ENCODE results near the gene WDR90.

DNA sequence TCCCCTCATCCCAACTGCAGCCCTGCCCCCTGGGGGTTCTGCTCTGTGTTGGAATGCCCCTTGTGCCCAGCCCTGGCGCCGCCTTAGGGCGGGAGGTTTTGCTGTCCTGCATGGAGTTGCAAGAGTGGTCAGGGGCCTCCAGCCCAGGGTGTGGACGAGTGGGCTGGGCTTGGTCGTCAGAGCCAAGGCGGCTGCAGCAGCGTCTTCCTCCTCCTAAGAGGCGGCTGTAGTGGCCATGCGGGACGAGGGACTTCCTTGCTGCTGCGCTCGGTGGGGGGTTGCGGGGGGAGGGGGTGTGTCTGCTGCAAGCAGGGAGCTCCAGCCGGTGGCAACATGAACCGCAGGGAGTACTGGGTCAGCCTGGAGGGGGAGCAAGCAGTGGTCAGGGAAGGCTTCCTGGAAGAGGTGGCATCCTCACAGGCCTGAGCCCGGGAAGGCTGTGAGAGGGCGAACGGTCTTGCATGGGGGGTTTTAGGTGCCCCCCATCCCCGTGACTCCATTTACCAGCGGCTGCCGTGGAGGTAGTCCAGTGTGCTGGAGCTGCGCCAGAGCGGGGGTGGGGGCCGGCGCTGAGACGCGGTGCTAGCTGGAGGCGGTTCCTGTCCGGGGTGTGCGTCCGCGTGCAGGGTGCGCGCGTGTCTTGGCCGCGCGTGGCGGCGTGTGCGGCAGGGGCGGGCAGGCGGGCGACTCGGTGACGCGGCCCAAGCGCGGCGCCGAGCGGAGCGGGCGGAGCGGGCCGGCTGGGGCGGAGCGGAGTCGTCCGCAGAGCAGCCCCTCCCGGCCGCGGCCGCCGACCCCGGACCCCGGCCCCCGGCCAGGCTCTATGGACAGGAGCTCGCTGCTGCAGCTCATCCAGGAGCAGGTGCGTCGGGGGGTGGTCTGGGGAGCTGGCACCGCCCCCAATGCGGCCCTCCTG is 26.1 kb downstream of the WDR90 start, which contains the start of gene RHBDL1:
- TF ChIP-seq, protein P1, sequence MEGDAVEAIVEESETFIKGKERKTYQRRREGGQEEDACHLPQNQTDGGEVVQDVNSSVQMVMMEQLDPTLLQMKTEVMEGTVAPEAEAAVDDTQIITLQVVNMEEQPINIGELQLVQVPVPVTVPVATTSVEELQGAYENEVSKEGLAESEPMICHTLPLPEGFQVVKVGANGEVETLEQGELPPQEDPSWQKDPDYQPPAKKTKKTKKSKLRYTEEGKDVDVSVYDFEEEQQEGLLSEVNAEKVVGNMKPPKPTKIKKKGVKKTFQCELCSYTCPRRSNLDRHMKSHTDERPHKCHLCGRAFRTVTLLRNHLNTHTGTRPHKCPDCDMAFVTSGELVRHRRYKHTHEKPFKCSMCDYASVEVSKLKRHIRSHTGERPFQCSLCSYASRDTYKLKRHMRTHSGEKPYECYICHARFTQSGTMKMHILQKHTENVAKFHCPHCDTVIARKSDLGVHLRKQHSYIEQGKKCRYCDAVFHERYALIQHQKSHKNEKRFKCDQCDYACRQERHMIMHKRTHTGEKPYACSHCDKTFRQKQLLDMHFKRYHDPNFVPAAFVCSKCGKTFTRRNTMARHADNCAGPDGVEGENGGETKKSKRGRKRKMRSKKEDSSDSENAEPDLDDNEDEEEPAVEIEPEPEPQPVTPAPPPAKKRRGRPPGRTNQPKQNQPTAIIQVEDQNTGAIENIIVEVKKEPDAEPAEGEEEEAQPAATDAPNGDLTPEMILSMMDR (IDR thresholded peaks at IDR 0.05), result no peak
- TF ChIP-seq POLR2AphosphoS5 (IDR thresholded peaks at IDR 0.05; ENCODE audit: insufficient read depth in 1 of 2, low read depth in 1 of 2), result no peak
- no peak for TF ChIP-seq POLR2A (IDR thresholded peaks at IDR 0.05)
